Measurements from ENCODE around the gene MORN1. TPM values are rescaled to one million over a fixed set of nuclear protein-coding genes. Genes with fewer than 3 reads are reported as not detected.

Gene MORN1
- total and polyA plus RNA-seq, 9 donors: 4.3 to 9.3 (median 7.5) TPM

DNA sequence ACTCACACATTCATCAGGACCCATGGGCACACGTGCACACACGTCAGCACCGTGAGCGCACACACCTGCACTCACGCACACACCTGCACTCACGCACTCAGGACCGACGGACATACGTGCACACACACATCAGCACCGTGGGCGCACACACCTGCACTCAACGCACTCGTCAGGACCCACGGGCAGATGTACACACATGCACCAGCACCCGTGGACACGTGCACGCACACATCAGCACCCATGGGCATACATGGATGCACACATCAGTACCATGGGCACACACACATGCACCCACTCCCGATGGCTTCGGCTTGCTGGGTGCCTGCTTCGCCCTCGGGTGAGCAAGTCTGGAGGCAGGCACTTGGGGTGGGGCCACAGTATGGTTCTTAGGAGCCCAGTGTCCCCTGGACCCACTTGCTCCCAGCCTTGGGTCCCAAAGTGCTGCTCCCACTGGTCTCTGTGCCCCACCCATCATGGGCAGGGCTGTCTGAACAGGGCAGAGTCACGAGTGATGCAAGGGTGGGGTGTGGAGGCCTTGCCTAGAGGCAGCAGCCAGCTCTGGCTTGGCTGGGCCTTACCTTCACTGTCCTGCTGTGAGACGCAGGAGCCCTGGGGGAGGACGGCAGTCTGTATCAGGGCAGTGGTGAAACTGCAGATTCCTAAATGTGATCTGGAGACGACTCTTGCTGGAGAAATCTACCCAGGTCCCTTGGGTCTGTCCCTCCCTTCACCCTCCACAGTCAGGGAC lies 113.4 kb downstream of the MORN1 start:
- no peaks in the 10 kb centered on the region for H3K9me3 ChIP-seq (replicated peaks; ENCODE audit: control insufficient read depth, low read depth, low read length)
- peak overlapping the region; percentile 90 for H3K27ac ChIP-seq (ENCODE audit: low read length)
- H3K4me1 ChIP-seq (ENCODE audit: control insufficient read depth, insufficient read depth, low read length): peaks cover 71% of the 10 kb centered on the region
- no peak for DNase-seq
- H3K27me3 ChIP-seq (ENCODE audit: control insufficient read depth, insufficient read depth, low read length): no peaks in the 10 kb centered on the region
- H3K4me3 ChIP-seq (ENCODE audit: low read length): no peak overlapping the region
- peaks cover 8% of the 10 kb centered on the region for H3K36me3 ChIP-seq (ENCODE audit: control insufficient read depth, insufficient read depth, low read length)
- WGBS (ENCODE audit: insufficient coverage): 92% methylated on average over 21 of the region's 25 CpGs

DNA sequence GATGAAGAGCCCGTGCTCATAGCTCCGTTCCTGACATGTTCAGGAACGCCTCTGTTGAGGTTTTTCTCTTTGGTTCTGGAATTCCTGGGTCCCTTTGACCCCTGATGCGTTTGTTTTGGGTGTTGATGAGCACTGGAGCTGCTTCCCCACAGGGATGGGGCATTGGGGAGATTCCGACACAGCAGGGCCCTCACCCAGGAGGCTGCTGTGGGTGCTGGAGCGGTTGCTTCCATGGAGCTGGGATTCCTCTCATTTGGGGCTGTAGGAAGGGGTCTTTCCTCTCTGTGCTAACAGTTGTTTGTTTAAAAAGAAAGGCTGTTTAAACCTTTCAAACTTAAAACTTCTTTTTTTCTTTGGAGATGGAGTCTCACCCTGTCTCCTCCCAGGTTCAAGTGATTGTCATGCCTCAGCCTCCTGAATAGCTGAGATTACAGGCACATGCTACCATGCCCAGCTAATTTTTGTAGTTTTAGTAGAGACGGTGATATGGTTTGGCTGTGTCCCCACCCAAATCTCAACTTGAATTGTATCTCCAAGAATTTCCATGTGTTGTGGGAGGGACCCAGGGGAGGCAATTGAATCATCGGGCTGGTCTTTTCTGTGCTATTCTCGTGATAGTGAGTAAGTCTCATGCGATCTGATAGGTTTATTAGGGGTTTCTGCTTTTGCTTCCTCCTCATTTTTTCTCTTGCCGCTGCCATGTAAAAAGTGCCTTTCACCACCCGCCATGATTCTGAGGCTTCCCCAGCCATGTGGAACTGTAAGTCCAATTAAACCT lies 114.4 kb downstream of the MORN1 start:
- peaks cover 78% of the 10 kb centered on the region for H3K4me1 ChIP-seq (ENCODE audit: control insufficient read depth, insufficient read depth, low read length)
- no peaks in the 10 kb centered on the region for H3K27me3 ChIP-seq (ENCODE audit: control insufficient read depth, insufficient read depth, low read length)
- H3K27ac ChIP-seq (ENCODE audit: low read length): peak overlapping the region; percentile 66
- peak; percentile 77 for DNase-seq
- no peaks in the 10 kb centered on the region for H3K9me3 ChIP-seq (replicated peaks; ENCODE audit: control insufficient read depth, low read depth, low read length)
- 71% methylated on average over 3 of the region's 12 CpGs for WGBS (ENCODE audit: insufficient coverage)
- no peak overlapping the region for H3K4me3 ChIP-seq (ENCODE audit: low read length)
- peaks cover 7% of the 10 kb centered on the region for H3K36me3 ChIP-seq (ENCODE audit: control insufficient read depth, insufficient read depth, low read length)

DNA sequence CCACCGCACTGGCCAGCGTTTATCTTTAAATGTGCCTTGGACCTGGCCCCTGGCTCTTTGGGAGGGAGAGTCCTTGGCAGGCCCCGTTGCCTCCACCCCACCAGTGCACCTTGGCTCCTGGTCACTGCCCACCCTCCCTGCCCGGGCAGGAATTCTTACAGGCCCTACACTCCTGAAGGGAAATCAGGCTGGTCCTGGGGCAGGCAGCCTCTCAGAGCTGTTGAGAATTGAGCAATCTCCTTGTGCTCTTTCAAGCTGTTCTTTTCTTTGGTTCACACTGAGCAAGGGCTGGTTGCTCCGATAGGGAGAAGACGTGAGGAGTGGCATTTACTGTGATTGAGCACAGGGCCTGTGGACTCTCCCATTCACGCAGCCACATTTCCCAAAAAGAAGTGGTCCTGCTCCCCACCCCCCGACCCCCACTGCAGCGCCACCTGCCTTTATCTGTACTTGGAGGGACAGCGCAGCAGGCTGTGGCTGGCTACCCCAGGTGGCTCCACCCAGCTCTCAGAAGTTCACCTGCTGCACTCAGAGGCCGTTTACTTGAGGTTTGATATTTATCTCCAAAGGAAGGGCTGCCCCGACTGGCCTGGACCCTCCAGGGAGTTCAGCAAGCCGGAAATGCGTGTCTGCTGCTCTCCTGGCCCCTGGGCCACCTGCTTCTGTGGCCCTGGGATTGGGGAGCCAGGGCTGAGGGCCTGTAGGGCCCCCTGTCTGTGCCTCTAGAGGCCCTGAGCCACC lies 115.4 kb downstream of the MORN1 start:
- WGBS (ENCODE audit: insufficient coverage): 25% methylated on average over 10 of the region's 14 CpGs
- Histone ChIP-seq H3K27me3 (ENCODE audit: control insufficient read depth, insufficient read depth, low read length) (no peaks in the 10 kb centered on the region), H3K27ac (ENCODE audit: low read length) (peak overlapping the region; percentile 66), H3K36me3 (ENCODE audit: control insufficient read depth, insufficient read depth, low read length) (peaks cover 7% of the 10 kb centered on the region), H3K9me3 (replicated peaks; ENCODE audit: control insufficient read depth, low read depth, low read length) (no peaks in the 10 kb centered on the region), H3K4me3 (ENCODE audit: low read length) (no peak overlapping the region), H3K4me1 (ENCODE audit: control insufficient read depth, insufficient read depth, low read length) (peaks cover 88% of the 10 kb centered on the region)
- no peak for DNase-seq

DNA sequence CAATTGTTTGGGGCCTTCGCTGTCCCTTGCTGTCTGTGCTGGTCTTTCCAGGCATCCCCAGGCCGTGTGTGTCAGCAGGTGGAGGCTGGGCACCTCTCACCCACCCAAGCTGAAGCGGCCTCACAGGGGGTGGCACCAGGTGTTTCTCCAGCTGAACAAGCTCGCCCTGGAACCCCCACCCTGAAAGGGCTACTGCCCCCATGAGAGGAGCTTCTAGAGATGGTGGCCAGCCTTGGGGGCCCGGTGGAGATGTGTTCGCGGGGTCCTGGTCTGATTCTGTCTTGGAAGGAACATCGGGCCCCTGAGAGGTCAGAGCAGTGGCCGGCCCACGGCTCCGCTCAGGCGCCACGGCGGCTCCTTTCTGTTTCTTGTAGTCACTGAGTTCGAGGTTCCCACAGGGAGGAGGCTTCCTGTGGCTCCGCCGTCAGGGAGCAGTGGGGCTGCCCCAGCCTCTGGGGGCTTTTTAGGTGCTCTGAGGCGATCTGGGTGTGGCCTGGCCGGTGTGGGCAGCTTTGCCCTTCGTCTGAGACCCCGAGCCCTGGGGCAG lies 116.4 kb downstream of the MORN1 start:
- Histone ChIP-seq H3K4me1 (ENCODE audit: control insufficient read depth, insufficient read depth, low read length) (peaks cover 98% of the 10 kb centered on the region), H3K36me3 (ENCODE audit: control insufficient read depth, insufficient read depth, low read length) (peaks cover 7% of the 10 kb centered on the region), H3K27me3 (ENCODE audit: control insufficient read depth, insufficient read depth, low read length) (no peaks in the 10 kb centered on the region), H3K4me3 (ENCODE audit: low read length) (no peak overlapping the region), H3K9me3 (replicated peaks; ENCODE audit: control insufficient read depth, low read depth, low read length) (no peaks in the 10 kb centered on the region), H3K27ac (ENCODE audit: low read length) (peak overlapping the region; percentile 59)
- no peak for DNase-seq
- 65% methylated on average over 9 of the region's 21 CpGs for WGBS (ENCODE audit: insufficient coverage)

DNA sequence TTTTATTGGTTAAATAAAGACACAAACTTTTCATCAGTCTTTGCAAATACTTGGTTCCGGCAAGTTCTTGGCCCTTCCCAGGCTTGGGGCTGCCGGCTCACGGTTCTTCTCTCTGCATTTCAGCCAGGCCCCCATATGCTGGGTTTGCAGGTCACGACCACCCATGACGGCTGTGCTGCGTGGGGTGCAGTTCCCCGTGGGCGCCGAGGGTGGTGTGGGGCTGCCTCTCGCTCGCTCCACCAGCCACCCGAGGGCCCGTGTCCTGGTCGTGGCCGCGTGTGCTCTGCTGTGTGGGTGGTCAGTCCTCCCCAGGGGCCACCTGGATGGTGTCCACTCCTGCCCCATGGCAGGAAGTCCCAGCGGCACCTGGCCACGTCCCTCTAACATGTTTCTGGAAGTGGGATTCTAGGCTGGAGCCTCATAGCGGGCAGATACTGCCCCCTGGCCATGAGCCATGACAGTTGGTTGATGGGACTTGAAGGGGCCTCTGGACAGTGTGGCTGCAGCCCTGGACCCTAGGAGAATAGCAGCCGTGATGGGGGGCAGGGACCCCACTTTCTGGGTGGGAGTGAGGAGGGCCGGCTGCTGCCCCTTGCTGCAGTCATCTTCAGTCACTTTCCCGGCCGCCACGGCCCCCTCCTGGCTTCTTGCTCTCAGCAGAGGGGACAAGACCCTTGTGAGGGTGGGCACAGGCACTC lies 117.0 kb downstream of the MORN1 start:
- peak overlapping the region; percentile 59 for H3K27ac ChIP-seq (ENCODE audit: low read length)
- H3K4me1 ChIP-seq (ENCODE audit: control insufficient read depth, insufficient read depth, low read length): peaks cover 96% of the 10 kb centered on the region
- WGBS (ENCODE audit: insufficient coverage): 37% methylated on average over 12 of the region's 24 CpGs
- no peaks in the 10 kb centered on the region for H3K9me3 ChIP-seq (replicated peaks; ENCODE audit: control insufficient read depth, low read depth, low read length)
- H3K27me3 ChIP-seq (ENCODE audit: control insufficient read depth, insufficient read depth, low read length): no peaks in the 10 kb centered on the region
- H3K4me3 ChIP-seq (ENCODE audit: low read length): no peak overlapping the region
- peaks cover 7% of the 10 kb centered on the region for H3K36me3 ChIP-seq (ENCODE audit: control insufficient read depth, insufficient read depth, low read length)
- peak; percentile 65 for DNase-seq

DNA sequence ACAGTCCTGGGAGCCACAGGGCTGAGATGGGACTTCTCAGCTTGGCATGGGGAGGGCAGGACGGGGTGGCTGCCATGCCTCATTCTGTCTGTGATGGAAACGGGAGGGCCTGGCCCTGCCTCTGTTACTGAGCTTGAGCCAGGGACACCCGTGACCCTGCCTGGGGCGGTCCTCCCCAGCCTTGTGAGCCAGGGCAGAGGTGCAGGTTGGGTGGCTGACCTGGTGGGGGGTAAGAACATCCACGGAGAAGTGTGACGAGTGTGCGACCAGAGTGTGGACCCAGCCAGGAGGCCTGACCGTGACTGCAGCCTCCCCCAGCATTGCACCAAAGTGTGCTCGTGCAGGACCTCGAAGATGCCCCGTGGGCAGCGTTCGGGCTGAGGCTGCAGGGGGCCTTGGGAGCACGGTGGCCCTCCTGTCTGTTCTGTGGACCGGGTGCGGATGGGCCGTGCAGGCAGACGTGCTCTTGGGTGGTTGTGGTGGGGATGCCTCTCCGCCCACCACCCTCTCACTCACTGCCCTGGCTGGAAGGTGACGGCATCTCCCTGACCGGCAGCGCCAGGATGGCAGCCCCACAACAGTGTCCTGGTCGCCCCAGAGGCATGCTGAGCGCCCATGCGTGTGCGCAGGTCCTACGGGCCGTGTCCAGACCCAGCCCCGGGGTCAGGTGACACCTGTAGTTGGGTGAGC lies 117.8 kb downstream of the MORN1 start:
- Histone ChIP-seq H3K36me3 (ENCODE audit: control insufficient read depth, insufficient read depth, low read length) (peaks cover 7% of the 10 kb centered on the region), H3K4me3 (ENCODE audit: low read length) (no peak overlapping the region), H3K27ac (ENCODE audit: low read length) (peak overlapping the region; percentile 47), H3K27me3 (ENCODE audit: control insufficient read depth, insufficient read depth, low read length) (no peaks in the 10 kb centered on the region), H3K4me1 (ENCODE audit: control insufficient read depth, insufficient read depth, low read length) (peaks cover 93% of the 10 kb centered on the region), H3K9me3 (replicated peaks; ENCODE audit: control insufficient read depth, low read depth, low read length) (no peaks in the 10 kb centered on the region)
- 78% methylated on average over 26 of the region's 29 CpGs for WGBS (ENCODE audit: insufficient coverage)
- no peak for DNase-seq

DNA sequence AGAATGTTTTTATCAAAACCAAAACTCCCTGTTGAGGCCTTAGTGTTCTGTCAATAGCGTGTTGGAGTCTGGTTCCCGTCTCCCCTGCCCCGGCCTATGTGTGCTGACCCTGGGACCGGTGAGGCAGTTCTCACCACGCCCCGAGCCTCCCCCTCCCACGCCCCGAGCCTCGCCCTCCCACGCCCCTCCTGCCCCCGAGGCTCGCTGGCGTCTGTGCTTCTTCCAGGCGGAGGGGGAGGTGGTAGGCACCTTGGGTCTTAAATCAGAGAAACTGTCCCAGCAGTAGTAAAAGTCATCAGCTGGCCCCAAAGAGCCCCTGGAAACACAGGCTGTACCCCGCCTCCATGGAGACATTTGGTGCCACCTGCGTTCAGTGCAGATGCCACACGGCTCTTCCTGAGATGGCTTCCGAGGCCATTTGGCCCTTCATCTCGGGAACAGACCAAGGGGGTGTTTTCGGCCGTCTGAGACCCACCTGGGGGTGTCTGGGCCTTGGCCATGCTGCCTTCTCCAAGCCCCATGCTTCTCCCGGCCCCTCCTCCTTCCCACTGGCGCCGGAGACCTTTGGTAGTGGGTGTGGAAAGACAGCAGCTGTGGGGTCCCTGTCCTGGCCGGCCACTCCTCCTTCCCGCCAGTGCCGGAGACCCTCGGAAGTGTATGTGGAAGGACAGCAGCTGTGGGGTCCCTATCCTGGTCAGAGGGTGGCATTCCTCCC lies 118.5 kb downstream of the MORN1 start:
- Histone ChIP-seq H3K4me1 (ENCODE audit: control insufficient read depth, insufficient read depth, low read length) (peaks cover 93% of the 10 kb centered on the region), H3K27me3 (ENCODE audit: control insufficient read depth, insufficient read depth, low read length) (no peaks in the 10 kb centered on the region), H3K36me3 (ENCODE audit: control insufficient read depth, insufficient read depth, low read length) (peaks cover 7% of the 10 kb centered on the region), H3K4me3 (ENCODE audit: low read length) (no peak overlapping the region), H3K27ac (ENCODE audit: low read length) (peak overlapping the region; percentile 47), H3K9me3 (replicated peaks; ENCODE audit: control insufficient read depth, low read depth, low read length) (no peaks in the 10 kb centered on the region)
- DNase-seq: no peak
- 49% methylated on average over 14 of the region's 28 CpGs for WGBS (ENCODE audit: insufficient coverage)

DNA sequence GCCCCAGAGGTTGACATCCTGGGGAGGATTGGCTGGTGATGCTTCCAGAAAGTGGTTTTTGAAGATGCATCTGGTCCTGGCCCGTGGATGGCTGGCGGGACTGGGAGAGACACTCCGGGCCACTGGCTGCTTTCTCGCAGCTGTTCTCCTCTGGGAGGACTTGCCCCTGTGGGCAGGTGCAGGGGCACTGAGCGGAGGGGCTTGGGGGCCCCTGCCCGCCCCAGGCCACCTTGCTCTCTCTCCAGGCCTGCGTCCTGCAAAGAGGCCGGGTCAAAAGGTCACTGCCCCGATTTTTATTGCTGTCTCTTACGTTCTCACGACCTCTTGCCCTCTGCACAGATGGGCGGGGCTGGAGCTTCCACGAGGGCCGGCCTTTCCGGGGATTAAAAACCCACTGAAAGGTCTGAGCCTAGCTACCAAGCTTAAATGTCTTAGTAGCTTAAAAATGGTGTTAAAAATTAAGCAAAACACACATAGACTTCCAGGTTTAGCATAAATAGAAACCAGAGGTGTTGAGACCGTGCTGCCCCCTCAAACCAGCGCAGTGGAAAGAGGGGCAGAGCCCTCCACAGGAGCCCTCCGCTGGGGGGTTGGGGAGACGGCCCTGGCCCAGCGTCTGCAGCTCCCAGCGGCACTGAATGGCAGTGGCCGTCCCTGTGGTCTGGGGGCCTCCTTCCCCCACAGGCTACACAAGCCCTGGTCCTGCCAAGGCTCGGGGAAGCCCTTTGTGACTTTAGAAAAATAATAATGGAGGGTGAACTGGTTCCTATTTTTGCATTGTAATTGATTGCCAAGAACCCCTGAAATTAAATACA lies 119.3 kb downstream of the MORN1 start:
- H3K27ac ChIP-seq (ENCODE audit: low read length): peak overlapping the region; percentile 62
- H3K4me1 ChIP-seq (ENCODE audit: control insufficient read depth, insufficient read depth, low read length): peaks cover 93% of the 10 kb centered on the region
- no peaks in the 10 kb centered on the region for H3K9me3 ChIP-seq (replicated peaks; ENCODE audit: control insufficient read depth, low read depth, low read length)
- peaks cover 3% of the 10 kb centered on the region for H3K36me3 ChIP-seq (ENCODE audit: control insufficient read depth, insufficient read depth, low read length)
- no peak overlapping the region for H3K4me3 ChIP-seq (ENCODE audit: low read length)
- H3K27me3 ChIP-seq (ENCODE audit: control insufficient read depth, insufficient read depth, low read length): no peaks in the 10 kb centered on the region
- no peak for DNase-seq
- 19% methylated on average over 7 of the region's 23 CpGs for WGBS (ENCODE audit: insufficient coverage)
